Limb (tissue), 2 donors: ENCODE data around the gene SMPD3.
A peak's percentile ranks its signal among the peaks of the same experiment; 100 is the strongest.

Experiments
- DNase-seq, 2 donors: peaks; one replicate each; pipeline ENCODE4 v3.0.0-alpha.2; 2016; ENCODE audit errors: extremely low spot score in 2 of 2

SMPD3 gene

GRCh38 chr16:68472581-68472980 is 24.3 kb upstream of the SMPD3 start:
- DNase-seq, result no peak

DNA sequence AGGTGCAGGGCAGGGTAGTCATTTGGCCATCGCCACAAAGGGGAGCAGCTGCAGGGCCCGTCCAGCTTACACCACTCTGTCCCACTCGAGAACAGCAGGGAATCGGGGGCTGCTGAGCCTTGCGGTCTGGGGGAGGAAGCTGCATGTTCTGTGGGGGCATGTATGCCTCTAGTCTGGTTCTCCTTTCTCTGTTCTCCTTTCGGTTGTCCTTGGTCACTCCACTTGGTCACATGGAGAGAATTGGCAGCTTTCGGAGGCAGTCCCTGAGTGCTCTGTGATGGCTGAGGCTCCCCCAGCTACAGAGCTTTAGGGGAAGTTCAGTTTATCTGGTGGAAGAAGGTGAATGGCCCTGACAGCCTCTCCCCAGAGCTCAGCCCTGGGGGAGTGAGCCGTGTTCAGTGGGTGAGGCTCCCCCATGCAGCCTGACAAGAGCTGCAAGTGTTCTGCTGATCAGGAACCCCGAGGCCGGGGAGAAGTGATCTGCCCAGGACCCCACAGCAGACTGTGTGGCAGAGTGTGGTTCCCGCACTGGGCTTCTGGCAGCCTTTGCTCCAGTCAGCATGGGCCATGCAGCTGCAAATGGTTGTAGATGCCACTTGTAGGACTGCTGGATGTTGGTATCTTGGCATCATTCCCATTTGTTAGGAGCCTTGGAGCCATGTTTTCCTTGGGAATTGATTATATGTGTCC is 22.3 kb upstream of the SMPD3 start:
- DNase-seq, result no peak

GRCh38 chr16:68469796-68470460 is 21.6 kb upstream of the SMPD3 start:
- DNase-seq, result no peak

- DNase-seq, result no peak
Observed at GRCh38 chr16:68468842-68469241, 20.5 kb upstream of the SMPD3 start.

DNA sequence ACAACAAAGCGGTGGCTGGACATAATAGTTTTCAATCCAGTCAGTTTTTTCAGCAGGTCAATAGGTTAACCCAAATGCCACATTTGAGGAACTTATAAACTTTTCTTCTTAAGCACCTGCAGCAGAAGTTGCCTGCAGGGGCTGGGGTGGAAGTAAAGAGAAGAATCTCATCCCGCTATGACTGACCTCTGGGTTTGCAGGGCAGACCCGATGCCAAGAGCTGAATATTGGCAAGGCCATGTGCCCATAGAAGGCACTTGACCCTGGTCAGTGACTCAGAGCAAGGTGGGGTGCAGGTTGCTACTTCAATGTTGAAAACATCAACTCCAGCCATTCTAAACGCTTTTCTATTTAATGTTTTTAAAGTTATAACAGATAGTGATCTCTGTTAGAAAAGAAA is 17.9 kb upstream of the SMPD3 start:
- DNase-seq, result no peak

GRCh38 chr16:68463904-68464303 is 15.6 kb upstream of the SMPD3 start:
- no peak for DNase-seq

DNA sequence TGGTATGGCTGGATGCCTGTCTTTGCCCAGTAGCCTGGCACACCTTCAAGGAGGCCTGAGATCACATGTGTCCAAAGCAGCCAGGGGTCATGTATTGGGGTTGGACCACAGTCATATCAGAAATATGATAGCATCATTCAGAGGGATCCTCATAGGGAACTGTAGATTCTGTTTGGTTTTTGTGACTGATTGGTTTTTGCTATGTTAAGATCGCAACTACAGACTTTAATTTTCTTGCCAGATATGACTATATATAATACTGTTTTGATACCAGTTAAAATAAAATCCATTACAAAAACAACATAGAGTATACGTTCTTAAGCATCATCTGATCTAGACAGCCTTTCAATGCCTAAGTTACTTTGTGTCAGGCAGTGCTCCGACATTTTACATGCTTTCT is 11.8 kb upstream of the SMPD3 start:
- DNase-seq, result no peak

DNA sequence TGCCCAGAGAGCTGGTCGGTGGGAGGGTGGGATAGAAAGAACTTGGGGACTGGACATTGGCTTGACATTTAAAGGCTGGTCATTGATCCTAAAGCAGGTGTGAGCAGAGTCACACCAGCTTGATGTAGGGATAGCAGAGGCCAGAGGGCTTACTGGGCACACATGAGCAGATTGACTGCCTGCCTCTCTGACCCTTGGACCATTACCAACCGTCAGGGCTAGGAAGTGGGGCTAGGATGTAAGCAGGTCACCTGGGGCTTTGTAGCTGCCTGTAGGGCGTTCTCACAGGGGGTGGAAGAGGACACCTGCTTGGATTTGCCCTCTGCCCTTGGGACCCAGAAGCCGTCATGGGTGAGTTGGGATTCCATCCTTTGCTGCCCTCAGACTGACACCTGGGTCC is 11.1 kb upstream of the SMPD3 start:
- no peak for DNase-seq

DNA sequence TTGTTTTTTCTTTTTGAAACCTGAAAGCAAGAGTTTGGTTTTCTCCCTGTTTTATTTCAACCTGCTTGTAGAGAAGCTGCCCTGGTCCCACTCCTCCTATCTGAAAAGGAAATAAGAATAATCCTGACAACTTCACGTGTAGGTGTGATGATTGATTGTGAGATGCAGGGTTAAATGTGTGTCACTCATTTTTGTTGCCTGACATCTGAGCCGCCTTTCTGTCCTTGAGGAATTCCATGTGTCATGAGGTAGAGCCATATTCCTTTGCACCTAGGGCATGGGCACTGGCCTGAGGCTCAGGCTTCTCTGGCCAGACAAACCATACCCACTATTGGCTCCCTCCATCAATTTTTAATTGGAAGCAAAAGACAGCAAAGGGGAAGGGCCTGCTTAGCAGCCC is 10.2 kb upstream of the SMPD3 start:
- no peak for DNase-seq

- no peak for DNase-seq
Observed at GRCh38 chr16:68458101-68458500, 9.8 kb upstream of the SMPD3 start.

GRCh38 chr16:68455631-68456030 is 7.3 kb upstream of the SMPD3 start:
- no peak for DNase-seq

DNA sequence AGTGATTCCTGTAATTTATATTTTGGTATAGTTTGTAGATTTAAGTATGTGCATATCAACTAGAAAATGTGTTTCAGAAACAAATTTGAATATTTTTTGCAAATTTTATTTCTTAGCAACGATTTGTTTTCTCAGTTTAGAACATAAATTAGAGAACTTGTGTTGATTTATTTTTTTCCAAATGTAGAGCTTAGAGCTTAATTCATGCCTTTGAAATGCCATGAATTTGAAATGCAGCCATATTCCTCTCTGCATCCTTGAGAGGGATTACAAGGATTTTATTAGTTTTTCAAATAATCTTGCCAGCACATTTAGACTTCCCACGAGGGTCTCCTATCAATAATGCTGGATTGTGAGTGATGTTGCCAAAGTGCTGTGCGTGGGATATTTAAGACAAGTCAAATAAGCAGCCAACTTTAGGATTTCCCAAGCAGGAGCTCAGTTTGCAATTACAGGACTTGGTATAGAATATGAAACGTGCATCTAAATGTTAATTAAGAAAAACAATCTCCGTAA is 6.7 kb upstream of the SMPD3 start:
- no peak for DNase-seq

GRCh38 chr16:68453816-68454215 is 5.5 kb upstream of the SMPD3 start:
- DNase-seq, result no peak

DNA sequence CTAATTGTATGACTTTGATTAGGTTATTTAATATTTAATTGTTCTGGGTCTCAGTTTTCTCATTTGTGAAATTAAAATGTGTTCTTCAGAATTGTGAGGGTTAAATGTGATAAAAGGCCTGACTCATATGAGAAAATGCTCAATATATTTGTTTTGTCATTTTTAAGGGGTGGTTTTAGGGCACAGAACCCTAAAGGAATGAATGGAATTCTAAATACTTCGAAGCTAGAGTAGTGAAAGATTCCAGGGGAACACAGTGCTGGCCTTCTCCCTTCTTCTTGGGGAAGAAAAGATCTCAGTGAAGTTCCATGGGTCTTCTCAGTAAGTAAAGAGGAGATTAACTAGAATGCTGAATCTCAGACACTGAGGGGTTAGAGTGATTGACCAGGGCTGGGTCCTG is 3.9 kb upstream of the SMPD3 start:
- no peak for DNase-seq

GRCh38 chr16:68451676-68452075 is 3.4 kb upstream of the SMPD3 start:
- DNase-seq, result no peak

- DNase-seq, result no peak
Observed at GRCh38 chr16:68450741-68451255, 2.5 kb upstream of the SMPD3 start.

DNA sequence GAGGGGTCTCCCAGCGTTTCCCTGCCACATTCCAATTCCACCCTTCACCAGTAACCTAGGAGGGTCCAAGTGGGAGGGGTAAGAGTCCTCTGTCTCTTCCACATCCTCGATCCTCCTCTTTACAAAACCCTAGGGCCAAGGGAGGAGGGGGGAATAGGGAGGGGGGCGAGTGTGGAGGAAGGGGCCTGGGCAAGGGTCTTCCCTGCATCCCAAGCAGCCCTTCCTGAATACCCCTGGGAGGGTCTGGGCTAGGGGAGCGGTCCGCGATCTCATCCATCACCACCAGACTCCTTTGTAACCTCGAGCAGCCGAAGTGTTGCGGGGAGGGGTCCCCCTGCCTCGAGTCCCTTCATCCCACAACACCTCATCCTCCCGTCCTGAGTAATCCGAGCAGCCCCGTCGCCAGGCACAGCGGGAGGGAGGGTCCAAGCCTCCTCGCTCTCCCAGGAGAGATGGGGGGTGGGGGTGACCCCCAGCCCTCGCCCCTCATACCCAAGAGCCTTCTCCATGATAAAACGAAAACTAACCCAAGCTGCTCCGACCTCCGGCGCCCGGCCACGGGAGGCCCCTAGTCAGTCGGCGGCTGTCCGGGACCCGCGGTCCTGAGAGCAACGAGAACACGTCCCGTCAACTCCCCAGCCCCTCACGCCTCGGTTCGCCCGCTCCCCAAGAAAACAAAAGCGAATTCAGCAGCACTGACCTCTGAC is 502 bp downstream of the SMPD3 start:
- DNase-seq, result no peak

DNA sequence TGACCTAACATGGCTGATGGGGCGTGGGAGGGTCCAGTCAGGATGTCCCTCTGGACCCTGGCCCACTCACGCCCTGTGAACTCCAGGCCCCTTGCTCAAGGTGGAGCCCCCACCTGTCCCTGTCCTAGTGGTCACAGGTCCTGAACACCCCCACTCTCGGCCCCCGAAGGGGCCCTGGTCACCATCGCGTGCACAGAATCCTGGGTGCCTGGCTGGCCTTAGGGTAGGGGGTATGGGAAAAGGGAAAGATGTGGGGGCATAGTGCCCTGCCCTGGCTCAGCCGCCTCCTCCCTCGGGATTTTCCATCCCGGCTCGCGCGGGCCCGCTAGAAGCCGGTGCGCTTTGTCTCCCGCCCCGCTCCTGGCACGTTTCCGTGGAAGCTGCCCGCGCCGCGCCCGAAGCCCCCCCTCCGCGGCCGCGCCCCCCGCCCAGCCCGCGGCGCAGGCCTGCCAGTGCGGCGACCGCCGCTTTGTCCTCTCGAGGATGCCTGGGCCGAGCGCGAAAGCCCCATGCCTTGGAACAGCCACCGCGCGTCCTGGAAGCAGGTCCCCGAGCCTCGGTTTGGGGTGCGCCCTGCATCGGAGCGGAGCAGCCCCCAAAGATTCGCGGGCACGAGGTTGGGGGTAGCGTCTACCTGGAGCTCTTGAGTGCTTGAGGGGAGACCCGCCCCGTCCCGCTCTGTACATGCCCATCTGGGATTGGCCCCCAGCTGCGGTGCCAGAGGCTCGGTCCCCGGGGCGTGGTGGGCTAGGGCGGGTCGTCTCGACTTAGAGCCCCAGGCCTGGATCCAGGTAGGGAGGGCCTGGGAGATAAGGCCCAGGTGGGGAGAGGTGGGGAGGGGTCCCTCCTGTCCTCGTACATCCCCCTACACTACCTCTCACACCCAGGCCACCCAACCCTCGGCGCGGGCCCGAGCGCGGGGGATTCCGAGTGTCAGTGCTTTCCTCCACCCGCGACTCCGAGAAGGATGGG is 1.3 kb downstream of the SMPD3 start:
- DNase-seq, result peak in 1 of 2 donors; percentile 48

- peak in 1 of 2 donors; percentile 38 for DNase-seq
Observed at GRCh38 chr16:68445458-68445857, 2.9 kb downstream of the SMPD3 start.

DNA sequence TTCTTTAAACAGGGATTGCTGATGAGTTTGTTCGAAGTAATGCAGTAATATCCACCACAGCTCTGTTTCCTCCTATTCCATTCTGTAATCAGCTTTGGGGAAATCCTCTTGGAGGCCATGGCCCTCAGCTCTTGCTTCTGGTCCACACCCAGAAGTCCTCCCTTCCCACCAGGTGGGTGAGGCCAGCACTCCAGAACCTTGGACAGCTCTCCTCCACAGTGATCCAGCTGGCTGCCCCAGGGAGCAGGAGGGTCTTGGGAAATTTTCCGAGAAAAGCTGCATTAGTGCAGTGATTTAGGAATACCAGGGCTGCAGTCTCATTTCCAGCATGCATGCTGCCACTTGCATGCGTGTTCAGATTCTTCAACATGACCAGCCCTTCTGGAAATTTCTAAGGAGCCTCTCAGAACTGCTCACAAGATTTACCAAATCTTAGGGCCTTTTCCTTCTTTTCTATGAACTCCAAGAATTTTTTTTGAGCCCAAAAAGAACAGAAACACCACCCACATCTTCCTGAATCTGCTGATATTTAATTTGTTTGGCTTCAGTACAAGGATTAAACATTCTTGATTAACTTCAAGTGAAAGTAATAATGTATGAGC is 4.2 kb downstream of the SMPD3 start:
- DNase-seq, result peak; percentile 22 to 76

DNA sequence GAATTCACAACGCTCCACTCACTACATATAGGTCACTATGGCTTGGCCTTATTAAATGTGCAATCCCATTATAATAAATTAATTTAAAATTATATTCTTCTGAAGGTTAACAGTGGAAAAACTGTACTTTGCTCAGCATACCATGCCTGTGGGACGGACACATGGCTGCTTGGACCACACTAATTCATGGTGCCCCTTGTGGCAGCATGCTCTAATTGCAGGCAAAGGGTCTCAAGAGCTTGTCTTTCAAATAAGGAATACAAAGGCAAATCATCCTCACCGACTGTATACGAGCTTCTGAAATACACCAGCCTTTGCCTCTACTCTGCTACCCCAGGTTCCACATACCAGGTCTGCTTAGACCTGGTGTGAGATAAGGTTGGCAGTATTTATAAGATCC is 11.7 kb downstream of the SMPD3 start:
- no peak for DNase-seq
